Measurements from ENCODE around the gene NXPE3. TPM values are rescaled to one million over a fixed set of nuclear protein-coding genes. Genes with fewer than 3 reads are reported as not detected.
A peak's percentile ranks its signal among the peaks of the same experiment; 100 is the strongest.

The NXPE3 gene
- total RNA-seq, 1 donor from 2014 or later, result 12.5 TPM

DNA sequence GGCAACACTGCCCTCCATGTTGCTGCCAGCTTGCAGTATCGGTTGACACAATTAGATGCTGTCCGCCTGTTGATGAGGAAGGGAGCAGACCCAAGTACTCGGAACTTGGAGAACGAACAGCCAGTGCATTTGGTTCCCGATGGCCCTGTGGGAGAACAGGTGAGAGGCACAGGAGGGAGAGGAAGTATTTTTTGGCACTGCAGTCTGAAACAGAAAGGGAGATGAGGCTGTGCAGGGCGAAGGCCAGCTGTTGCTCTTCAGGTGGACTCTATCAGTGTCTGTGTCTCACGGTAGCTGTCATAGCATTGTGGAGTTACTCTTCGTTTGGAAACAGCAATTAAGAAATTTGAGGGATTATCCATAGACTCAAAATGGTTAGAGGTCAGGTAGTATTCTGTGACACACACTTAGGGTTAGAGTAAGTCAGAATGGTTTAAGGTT is 78.3 kb downstream of the NXPE3 start:
- Mint-ChIP-seq H3K36me3 (peaks cover 79% of the 10 kb centered on the region), H3K4me1 (ENCODE audit: unreplicated experiment) (peaks cover 6% of the 10 kb centered on the region), H3K4me3 (peak overlapping the region; percentile 6), H3K27ac (peak overlapping the region; percentile 27), H3K9me3 (no peaks in the 10 kb centered on the region), H3K27me3 (no peaks in the 10 kb centered on the region)
- DNase-seq (ENCODE audit: extremely low spot score, unreplicated experiment), result no peak
- TF ChIP-seq, protein P1, sequence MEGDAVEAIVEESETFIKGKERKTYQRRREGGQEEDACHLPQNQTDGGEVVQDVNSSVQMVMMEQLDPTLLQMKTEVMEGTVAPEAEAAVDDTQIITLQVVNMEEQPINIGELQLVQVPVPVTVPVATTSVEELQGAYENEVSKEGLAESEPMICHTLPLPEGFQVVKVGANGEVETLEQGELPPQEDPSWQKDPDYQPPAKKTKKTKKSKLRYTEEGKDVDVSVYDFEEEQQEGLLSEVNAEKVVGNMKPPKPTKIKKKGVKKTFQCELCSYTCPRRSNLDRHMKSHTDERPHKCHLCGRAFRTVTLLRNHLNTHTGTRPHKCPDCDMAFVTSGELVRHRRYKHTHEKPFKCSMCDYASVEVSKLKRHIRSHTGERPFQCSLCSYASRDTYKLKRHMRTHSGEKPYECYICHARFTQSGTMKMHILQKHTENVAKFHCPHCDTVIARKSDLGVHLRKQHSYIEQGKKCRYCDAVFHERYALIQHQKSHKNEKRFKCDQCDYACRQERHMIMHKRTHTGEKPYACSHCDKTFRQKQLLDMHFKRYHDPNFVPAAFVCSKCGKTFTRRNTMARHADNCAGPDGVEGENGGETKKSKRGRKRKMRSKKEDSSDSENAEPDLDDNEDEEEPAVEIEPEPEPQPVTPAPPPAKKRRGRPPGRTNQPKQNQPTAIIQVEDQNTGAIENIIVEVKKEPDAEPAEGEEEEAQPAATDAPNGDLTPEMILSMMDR (conservative IDR thresholded peaks at IDR 0.05), result no peak

DNA sequence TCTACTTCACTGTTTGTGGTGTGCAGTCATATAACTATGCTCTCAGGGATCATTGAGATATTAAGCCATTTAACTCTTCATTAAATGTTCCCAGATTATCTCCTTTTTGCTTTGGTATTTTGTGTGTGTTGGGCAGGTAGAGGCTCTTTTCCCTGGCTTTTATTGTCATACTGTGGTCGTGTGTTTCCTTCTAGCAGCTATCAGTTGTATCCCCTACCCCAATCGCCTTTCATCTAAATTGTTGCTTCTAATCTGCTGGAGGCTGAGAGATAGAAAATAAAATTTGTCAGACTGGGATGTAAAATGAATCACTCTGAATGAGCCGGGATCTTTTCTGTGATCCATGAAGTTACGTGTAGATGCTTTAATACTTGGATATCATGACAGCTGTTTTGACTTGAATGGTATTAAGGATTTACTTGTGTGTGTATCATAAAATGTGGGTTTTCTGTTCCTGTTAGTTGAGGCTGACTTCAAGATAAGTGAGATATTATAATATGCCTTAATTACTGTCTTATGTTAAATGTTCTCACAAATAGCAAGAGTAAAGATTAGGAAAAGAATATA is 79.5 kb downstream of the NXPE3 start:
- H3K4me3 Mint-ChIP-seq, result peak overlapping the region; percentile 1
- no peaks in the 10 kb centered on the region for H3K27me3 Mint-ChIP-seq
- no peaks in the 10 kb centered on the region for H3K9me3 Mint-ChIP-seq
- no peak for DNase-seq (ENCODE audit: extremely low spot score, unreplicated experiment)
- TF ChIP-seq, protein P1 (conservative IDR thresholded peaks at IDR 0.05), result no peak
- no peak overlapping the region for H3K27ac Mint-ChIP-seq
- peaks cover 6% of the 10 kb centered on the region for H3K4me1 Mint-ChIP-seq (ENCODE audit: unreplicated experiment)
- peaks cover 67% of the 10 kb centered on the region for H3K36me3 Mint-ChIP-seq

DNA sequence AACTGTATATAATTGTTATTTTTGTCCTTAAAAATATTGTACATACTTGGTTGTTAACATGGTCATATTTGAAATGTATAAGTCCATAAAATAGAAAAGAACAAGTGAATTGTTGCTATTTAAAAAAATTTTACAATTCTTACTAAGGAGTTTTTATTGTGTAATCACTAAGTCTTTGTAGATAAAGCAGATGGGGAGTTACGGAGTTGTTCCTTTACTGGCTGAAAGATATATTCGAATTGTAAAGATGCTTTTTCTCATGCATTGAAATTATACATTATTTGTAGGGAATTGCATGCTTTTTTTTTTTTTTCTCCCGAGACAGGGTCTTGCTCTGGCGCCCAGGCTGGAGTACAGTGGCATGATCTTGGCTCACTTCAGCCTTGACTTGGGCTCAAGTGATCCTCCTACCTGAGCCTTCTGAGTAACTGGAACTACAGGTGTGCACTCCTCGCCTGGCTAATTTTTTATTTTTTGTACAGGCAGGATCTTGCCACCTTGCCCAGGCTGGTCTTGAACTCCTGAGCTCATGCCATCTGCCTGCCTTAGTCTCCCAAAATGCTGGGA is 81.0 kb downstream of the NXPE3 start:
- no peak for DNase-seq (ENCODE audit: extremely low spot score, unreplicated experiment)
- Mint-ChIP-seq H3K4me1 (ENCODE audit: unreplicated experiment) (no peaks in the 10 kb centered on the region), H3K9me3 (no peaks in the 10 kb centered on the region), H3K27me3 (no peaks in the 10 kb centered on the region), H3K27ac (no peak overlapping the region), H3K4me3 (no peak overlapping the region), H3K36me3 (peaks cover 56% of the 10 kb centered on the region)
- TF ChIP-seq, protein P1 (conservative IDR thresholded peaks at IDR 0.05), result no peak

DNA sequence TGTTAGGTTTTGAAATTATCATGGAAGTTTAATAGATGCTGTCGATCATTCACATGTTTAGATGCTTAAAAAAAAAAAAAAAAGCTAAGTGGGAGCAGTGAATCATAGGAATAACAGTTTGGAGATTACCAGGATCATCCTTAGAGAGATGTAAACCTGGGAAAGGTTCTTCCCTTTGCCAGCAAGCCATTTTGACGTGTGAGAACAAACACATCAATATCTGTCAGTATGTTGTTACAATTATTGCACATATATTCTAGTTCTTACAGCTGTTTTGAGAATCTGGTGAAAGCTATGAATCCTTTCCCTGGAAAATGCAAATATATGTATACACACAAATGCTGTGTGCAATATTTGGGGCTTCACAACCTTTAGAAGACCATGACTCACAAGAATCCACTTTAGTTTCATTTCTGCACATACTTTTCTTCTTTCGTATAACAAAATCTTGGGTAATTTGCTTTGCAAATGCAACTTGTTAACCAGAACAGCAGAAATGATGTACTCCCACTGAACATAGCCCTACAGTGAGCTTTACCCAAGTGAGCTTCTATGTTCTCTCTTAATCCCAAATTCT is 82.3 kb downstream of the NXPE3 start:
- Mint-ChIP-seq H3K4me3 (no peak overlapping the region), H3K27me3 (no peaks in the 10 kb centered on the region), H3K27ac (no peak overlapping the region)

DNA sequence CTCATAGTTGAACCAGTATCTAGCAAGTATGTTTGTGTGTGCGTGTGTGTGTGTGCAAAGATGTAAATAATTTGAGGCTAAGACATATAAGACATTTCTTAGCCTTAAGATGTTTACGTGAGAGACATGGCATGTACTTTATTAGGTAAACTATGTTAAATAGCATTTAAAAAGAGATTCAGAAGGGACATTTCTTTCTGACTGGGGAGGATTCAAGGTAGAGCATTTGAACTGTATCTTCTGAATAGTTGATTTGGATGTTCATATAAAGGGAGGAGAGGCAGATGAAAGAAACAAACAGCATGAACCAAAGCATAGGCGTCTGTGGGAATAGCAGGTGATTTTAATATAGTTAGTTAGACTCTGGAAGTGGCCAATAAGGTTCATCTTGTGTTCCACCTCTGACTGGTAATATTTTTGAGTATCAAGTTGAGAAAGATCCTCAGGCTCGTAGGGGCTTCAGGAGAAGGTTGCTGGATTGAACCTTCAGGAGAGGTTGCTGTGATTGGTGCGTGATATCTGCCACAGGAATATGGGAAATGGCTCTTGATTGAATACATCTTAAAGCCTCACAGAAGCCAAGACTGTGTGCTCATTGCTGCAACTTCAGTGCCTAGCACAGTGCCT is 82.9 kb downstream of the NXPE3 start:
- H3K4me1 Mint-ChIP-seq (ENCODE audit: unreplicated experiment), result peaks cover 7% of the 10 kb centered on the region
- no peaks in the 10 kb centered on the region for H3K9me3 Mint-ChIP-seq
- no peaks in the 10 kb centered on the region for H3K27me3 Mint-ChIP-seq
- DNase-seq (ENCODE audit: extremely low spot score, unreplicated experiment), result no peak
- H3K27ac Mint-ChIP-seq, result no peak overlapping the region
- TF ChIP-seq, protein P1 (conservative IDR thresholded peaks at IDR 0.05), result no peak
- peaks cover 40% of the 10 kb centered on the region for H3K36me3 Mint-ChIP-seq
- no peak overlapping the region for H3K4me3 Mint-ChIP-seq

More for the DNA sequence above, 82.3 kb downstream of the NXPE3 start:
- peaks cover 46% of the 10 kb centered on the region for H3K36me3 Mint-ChIP-seq
- TF ChIP-seq, protein P1 (conservative IDR thresholded peaks at IDR 0.05), result no peak
- peaks cover 7% of the 10 kb centered on the region for H3K4me1 Mint-ChIP-seq (ENCODE audit: unreplicated experiment)
- H3K9me3 Mint-ChIP-seq, result no peaks in the 10 kb centered on the region
- DNase-seq (ENCODE audit: extremely low spot score, unreplicated experiment), result no peak
